Measurements from ENCODE around the gene SRR.

SRR gene

GRCh38 chr17:2372180-2372579 is 68.4 kb downstream of the SRR start:
- no peak for DNase-seq (ENCODE audit: low read depth)

DNA sequence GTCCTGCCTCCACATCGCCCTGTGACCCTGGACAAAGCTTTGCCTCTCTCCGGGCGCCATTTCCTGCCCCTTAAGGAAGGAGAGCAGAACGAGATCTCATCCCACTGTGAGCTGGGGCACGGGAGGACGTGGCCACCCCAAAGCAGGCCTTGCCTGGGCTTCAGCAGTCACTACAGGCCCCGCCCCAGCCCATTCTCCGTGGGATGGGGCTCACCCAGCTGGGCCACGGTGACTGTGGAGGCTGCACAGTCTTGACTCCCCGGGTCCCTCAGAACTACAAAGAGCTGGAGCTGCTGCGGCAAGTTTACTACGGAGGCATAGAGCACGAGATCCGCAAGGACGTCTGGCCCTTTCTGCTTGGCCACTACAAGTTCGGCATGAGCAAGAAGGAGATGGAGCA is 68.9 kb downstream of the SRR start:
- no peak for DNase-seq (ENCODE audit: low read depth)

GRCh38 chr17:2373179-2373578 is 69.4 kb downstream of the SRR start:
- no peak for DNase-seq (ENCODE audit: low read depth)

Measured in T-helper 22 cell (primary cell).